Lower leg skin (tissue), 4 donors: ENCODE data around the gene NR0B2. TPM values are rescaled to one million over a fixed set of nuclear protein-coding genes. Genes with fewer than 3 reads are reported as not detected.

Experiments used
- DNase-seq, 2 donors: peaks; one replicate each; pipeline ENCODE4 v3.0.0-alpha.2; 2019; ENCODE audit warnings: low spot score in 2 of 2
- H3K4me3 ChIP-seq: fragments of 200-600 bp; sonication (generic); 2 replicates; pipeline ENCODE4 v1.5.1; 2017; ENCODE audit warnings: mild to moderate bottlenecking, low read depth; ENCODE audit not compliant: poor library complexity, severe bottlenecking
- CTCF ChIP-seq, 3 donors: fragments of 450-650 bp; IDR thresholded peaks; one replicate each; pipeline ENCODE4 v1.5.1; 2016; ENCODE audit warnings: antibody characterized with exemption in 3 of 3, mild to moderate bottlenecking in 3 of 3, moderate library complexity in 2 of 3
- POLR2A ChIP-seq, 2 donors: fragments of 450-650 bp; IDR thresholded peaks; one replicate each; pipeline ENCODE4 v1.6.1; 2016 to 2017; ENCODE audit warnings: antibody characterized with exemption in 2 of 2, mild to moderate bottlenecking in 1 of 2, moderate library complexity in 1 of 2
- WGBS, 2 donors: methylation state at CpG; one replicate each; pipeline ENCODE4 v1.1.5; 2018; 5-methylcytosine and 5-hydroxymethylcytosine counted together
- intact Hi-C: fragments of 100-400 bp; cut with DNase I; formaldehyde crosslinking; loops from one replicate; pipeline ENCODE4 v1.15.0; 2023; ENCODE audit warnings: low total_unique reads
- total RNA-seq, 4 donors: library from RNA; depleted of rRNA; stranded (reverse); fragments of >200 nt; gene quantifications; one replicate each; pipeline ENCODE4 v1.1.0, GENCODE V29; 2016

The NR0B2 gene
- total RNA-seq, 4 donors from 2014 or later: not detected

- WGBS, 2 donors: 92 to 94% methylated on average over 12 of the region's 12 CpGs
- TF ChIP-seq CTCF (IDR thresholded peaks at IDR 0.05) (no peak), POLR2A (IDR thresholded peaks at IDR 0.05) (no peak)
- no peak overlapping the region for H3K4me3 ChIP-seq
- DNase-seq: no peak
- intact Hi-C loops: no loop called here
Observed at GRCh38 chr1:26942656-26943055, 28.9 kb upstream of the NR0B2 start.

GRCh38 chr1:26941311-26941710 lies 27.5 kb upstream of the NR0B2 start:
- DNase-seq: no peak
- WGBS, 2 donors: 94 to 97% methylated on average over 10 of the region's 10 CpGs
- intact Hi-C loops: no loop called here
- TF ChIP-seq POLR2A (IDR thresholded peaks at IDR 0.05) (no peak), CTCF (IDR thresholded peaks at IDR 0.05) (no peak)
- H3K4me3 ChIP-seq: no peak overlapping the region

- intact Hi-C loops: no loop called here
- no peak overlapping the region for H3K4me3 ChIP-seq
- DNase-seq: no peak
- TF ChIP-seq POLR2A (IDR thresholded peaks at IDR 0.05): no peak
- TF ChIP-seq CTCF (IDR thresholded peaks at IDR 0.05): no peak
- WGBS, 2 donors: 83 to 94% methylated on average over 2 of the region's 2 CpGs
Observed at GRCh38 chr1:26938659-26939025, 24.9 kb upstream of the NR0B2 start.

DNA sequence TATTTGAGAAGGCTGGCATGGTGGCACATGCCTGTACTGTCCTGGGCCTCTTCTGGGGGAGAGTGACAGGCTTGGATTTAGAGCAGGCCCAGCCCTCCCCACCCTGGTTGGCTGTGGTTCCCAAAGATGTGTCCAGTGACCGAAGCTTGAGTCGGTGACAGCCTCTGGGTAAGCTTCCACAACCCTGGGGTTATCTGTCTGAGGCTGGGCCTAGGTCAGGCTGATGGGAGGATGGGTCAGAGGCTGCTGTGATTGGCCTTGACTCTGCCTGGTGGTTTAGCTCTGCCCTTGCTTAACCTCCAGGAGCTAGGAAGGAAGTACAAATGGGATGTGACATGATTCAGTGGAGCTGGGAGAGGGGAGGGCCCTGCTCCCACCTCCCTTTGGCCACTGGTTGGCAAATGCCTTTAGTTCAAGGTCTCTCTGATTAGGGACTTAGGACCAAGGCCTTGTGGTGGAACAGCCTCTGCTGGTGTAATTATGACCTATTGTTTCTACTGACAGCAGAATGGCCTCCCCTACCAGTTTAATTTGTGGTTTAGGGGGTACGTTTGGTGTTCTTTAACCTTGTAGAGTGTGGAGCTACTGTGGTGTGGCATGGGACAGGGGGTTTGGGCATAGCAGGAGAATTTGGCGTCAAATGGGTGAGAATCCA lies 24.4 kb upstream of the NR0B2 start:
- H3K4me3 ChIP-seq: no peak overlapping the region
- DNase-seq: no peak
- intact Hi-C loops: no loop called here
- WGBS, 2 donors: 92 to 93% methylated on average over 4 of the region's 4 CpGs
- TF ChIP-seq CTCF (IDR thresholded peaks at IDR 0.05) (peak in 1 of 3 donors; percentile 43), POLR2A (IDR thresholded peaks at IDR 0.05) (no peak)

DNA sequence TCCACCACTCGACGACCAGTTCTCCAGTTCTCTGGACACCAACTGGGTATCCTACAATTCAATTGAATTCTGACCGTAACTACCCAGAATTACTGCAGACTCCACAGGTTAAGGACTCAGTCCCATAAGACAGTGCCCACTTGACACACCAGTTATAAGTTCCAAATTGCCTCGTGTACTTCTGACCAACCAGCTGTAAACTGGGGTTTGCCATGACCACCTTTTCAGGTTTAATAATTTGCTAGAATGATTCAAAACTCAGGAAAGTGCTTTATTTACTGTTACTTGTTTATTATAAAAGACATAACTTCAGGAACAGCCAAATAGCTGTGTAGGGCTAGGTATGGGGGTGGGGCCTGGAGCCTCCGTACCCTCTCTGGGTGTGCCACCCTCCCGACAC lies 23.0 kb upstream of the NR0B2 start:
- WGBS, 2 donors: 85 to 90% methylated on average over 6 of the region's 6 CpGs

More for the DNA sequence above, 23.0 kb upstream of the NR0B2 start:
- DNase-seq: no peak
- H3K4me3 ChIP-seq: no peak overlapping the region
- TF ChIP-seq POLR2A (IDR thresholded peaks at IDR 0.05) (no peak), CTCF (IDR thresholded peaks at IDR 0.05) (no peak)
- intact Hi-C loops: no loop called here
